ENCODE results near the gene ATP12A.

The ATP12A gene

DNA sequence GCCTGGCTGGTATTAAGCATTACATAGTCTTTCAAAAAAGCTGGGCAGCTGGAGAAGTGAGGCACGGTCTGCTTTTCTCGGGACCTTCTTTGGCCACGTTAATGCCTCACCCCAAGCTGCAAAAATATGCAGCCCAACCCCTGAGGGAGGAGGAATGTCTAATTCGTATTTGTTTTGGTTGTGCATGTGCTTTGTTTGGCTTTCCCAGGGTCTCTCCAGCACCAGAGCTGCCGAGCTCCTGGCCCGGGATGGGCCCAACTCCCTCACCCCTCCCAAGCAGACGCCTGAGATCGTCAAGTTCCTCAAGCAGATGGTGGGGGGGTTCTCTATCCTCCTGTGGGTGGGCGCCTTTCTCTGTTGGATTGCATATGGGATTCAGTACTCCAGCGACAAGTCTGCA, 7.9 kb downstream of the ATP12A start:
- Mint-ChIP-seq H3K27me3 (peaks cover 62 to 72% of the 10 kb centered on the region in 2 donors), H3K9me3 (no peaks in the 10 kb centered on the region), H3K36me3 (no peaks in the 10 kb centered on the region), H3K27ac (no peak overlapping the region), H3K4me1 (peaks cover 13 to 21% of the 10 kb centered on the region in 2 donors), H3K4me3 (no peak overlapping the region)
- no peak for ATAC-seq (replicated peaks)
- no peak for DNase-seq

GRCh38 chr13:24688950-24689349, 8.7 kb downstream of the ATP12A start:
- no peak for DNase-seq
- H3K27me3 Mint-ChIP-seq: peaks cover 70 to 80% of the 10 kb centered on the region in 2 donors
- H3K4me1 Mint-ChIP-seq: peaks cover 12 to 17% of the 10 kb centered on the region in 2 donors
- H3K9me3 Mint-ChIP-seq: no peaks in the 10 kb centered on the region
- no peak overlapping the region for H3K4me3 Mint-ChIP-seq
- ATAC-seq (replicated peaks): no peak
- no peaks in the 10 kb centered on the region for H3K36me3 Mint-ChIP-seq
- no peak overlapping the region for H3K27ac Mint-ChIP-seq

- ATAC-seq (replicated peaks): no peak
- peaks cover 3 to 5% of the 10 kb centered on the region in 2 donors for H3K4me1 Mint-ChIP-seq
- H3K36me3 Mint-ChIP-seq: no peaks in the 10 kb centered on the region
- H3K27me3 Mint-ChIP-seq: peaks cover 73 to 80% of the 10 kb centered on the region in 2 donors
- no peak for DNase-seq
- no peak overlapping the region for H3K4me3 Mint-ChIP-seq
- no peak overlapping the region for H3K27ac Mint-ChIP-seq
- no peaks in the 10 kb centered on the region for H3K9me3 Mint-ChIP-seq
Observed at GRCh38 chr13:24691381-24691780, 11.2 kb downstream of the ATP12A start.

DNA sequence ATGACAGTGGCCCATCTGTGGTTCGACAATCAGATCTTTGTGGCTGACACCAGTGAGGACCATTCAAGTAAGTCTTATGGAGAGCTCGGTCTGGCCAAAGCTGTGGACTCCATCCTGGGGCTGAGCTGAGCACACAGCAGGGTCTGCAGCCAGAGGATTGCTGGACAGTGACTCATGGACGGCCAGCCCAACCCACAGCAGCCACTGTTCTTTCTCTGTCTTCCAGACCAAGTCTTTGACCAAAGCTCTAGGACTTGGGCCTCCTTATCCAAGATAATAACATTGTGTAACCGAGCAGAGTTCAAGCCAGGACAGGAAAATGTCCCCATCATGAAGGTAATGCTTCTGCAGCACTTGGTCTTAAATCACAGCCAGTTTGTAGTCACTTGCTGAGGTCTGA, 12.4 kb downstream of the ATP12A start:
- no peak overlapping the region for H3K27ac Mint-ChIP-seq
- peaks cover 61 to 69% of the 10 kb centered on the region in 2 donors for H3K27me3 Mint-ChIP-seq
- no peak for DNase-seq

GRCh38 chr13:24693862-24694471, 13.8 kb downstream of the ATP12A start:
- H3K36me3 Mint-ChIP-seq: no peaks in the 10 kb centered on the region
- no peak overlapping the region for H3K4me3 Mint-ChIP-seq
- H3K27ac Mint-ChIP-seq: no peak overlapping the region
- DNase-seq (peak; percentile 21), ATAC-seq (replicated peaks) (peak; percentile 82 to 89)
- H3K4me1 Mint-ChIP-seq: peaks cover 3 to 5% of the 10 kb centered on the region in 2 donors
- H3K9me3 Mint-ChIP-seq: no peaks in the 10 kb centered on the region
- H3K27me3 Mint-ChIP-seq: peaks cover 52 to 65% of the 10 kb centered on the region in 2 donors

More for the DNA sequence above, 12.4 kb downstream of the ATP12A start:
- peaks cover 3 to 5% of the 10 kb centered on the region in 2 donors for H3K4me1 Mint-ChIP-seq
- no peak overlapping the region for H3K4me3 Mint-ChIP-seq
- no peaks in the 10 kb centered on the region for H3K36me3 Mint-ChIP-seq
- no peaks in the 10 kb centered on the region for H3K9me3 Mint-ChIP-seq
- no peak for ATAC-seq (replicated peaks)

DNA sequence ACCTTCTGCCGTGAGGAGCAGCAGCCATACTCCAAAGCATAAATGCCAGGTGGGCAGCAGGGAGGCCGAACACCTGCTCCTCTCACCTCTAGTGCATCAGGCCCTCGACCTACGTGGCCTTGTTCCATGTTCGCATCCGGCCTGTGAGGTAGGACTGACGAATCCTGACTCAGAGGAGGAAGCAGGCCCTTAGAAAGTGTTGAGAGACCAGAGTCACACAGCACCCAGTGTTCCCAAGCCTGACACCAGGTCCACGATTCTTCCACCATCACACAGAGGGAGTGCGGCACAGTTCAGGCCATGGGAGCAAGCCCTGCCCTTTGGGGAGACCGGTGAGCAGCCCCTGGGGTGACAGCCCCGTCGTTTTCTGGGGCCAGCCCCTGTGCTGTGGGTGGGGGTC, 14.7 kb downstream of the ATP12A start:
- ATAC-seq (replicated peaks): no peak
- peaks cover 49 to 64% of the 10 kb centered on the region in 2 donors for H3K27me3 Mint-ChIP-seq
- no peak for DNase-seq
- no peak overlapping the region for H3K4me3 Mint-ChIP-seq
- peaks cover 3 to 5% of the 10 kb centered on the region in 2 donors for H3K4me1 Mint-ChIP-seq
- H3K27ac Mint-ChIP-seq: no peak overlapping the region
- H3K9me3 Mint-ChIP-seq: no peaks in the 10 kb centered on the region
- H3K36me3 Mint-ChIP-seq: no peaks in the 10 kb centered on the region

DNA sequence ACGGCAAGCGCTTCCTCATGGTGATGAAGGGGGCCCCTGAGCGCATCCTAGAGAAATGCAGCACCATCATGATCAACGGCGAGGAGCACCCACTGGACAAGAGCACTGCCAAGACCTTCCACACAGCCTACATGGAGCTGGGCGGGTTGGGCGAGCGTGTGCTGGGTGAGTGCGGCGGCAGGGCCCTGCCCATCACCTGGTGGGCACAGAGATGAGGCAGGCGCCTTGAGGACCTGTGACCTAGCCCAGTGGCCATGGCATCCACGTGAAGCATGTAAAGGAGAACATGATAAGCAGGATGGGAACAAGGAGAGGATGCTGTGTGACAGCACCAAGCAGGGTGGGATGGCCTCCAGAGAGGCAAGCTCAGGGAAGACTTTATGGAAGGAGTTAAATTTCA, 18.5 kb downstream of the ATP12A start:
- Mint-ChIP-seq H3K36me3 (no peaks in the 10 kb centered on the region), H3K9me3 (no peaks in the 10 kb centered on the region), H3K4me1 (peaks cover 3 to 5% of the 10 kb centered on the region in 2 donors), H3K27me3 (peaks cover 33 to 34% of the 10 kb centered on the region in 2 donors), H3K27ac (no peak overlapping the region), H3K4me3 (no peak overlapping the region)
- ATAC-seq (replicated peaks): no peak
- no peak for DNase-seq

GRCh38 chr13:24699541-24699940, 19.3 kb downstream of the ATP12A start:
- H3K27me3 Mint-ChIP-seq: peaks cover 27 to 33% of the 10 kb centered on the region in 2 donors
- no peaks in the 10 kb centered on the region for H3K36me3 Mint-ChIP-seq
- no peak for ATAC-seq (replicated peaks)
- DNase-seq: no peak
- H3K4me1 Mint-ChIP-seq: no peaks in the 10 kb centered on the region
- no peak overlapping the region for H3K4me3 Mint-ChIP-seq
- H3K9me3 Mint-ChIP-seq: no peaks in the 10 kb centered on the region
- H3K27ac Mint-ChIP-seq: no peak overlapping the region

DNA sequence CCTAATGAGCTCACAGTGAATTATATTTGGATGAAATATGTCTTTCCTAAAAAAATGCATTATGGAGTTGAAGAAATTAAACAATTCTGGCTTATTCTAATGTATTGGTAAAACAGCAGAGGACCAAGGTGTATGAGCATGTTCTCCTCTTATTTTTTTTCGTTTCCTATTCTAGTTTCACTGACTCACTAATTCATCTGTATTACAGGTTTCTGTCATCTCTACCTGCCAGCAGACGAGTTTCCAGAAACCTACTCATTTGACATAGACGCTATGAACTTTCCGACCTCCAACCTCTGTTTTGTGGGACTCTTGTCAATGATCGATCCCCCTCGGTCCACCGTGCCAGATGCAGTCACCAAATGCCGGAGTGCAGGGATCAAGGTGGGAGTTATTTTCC, 20.3 kb downstream of the ATP12A start:
- Mint-ChIP-seq H3K27me3 (peaks cover 22 to 35% of the 10 kb centered on the region in 2 donors), H3K4me3 (no peak overlapping the region), H3K4me1 (no peaks in the 10 kb centered on the region), H3K9me3 (no peaks in the 10 kb centered on the region), H3K36me3 (no peaks in the 10 kb centered on the region), H3K27ac (no peak overlapping the region)
- ATAC-seq (replicated peaks) (no peak), DNase-seq (no peak)

DNA sequence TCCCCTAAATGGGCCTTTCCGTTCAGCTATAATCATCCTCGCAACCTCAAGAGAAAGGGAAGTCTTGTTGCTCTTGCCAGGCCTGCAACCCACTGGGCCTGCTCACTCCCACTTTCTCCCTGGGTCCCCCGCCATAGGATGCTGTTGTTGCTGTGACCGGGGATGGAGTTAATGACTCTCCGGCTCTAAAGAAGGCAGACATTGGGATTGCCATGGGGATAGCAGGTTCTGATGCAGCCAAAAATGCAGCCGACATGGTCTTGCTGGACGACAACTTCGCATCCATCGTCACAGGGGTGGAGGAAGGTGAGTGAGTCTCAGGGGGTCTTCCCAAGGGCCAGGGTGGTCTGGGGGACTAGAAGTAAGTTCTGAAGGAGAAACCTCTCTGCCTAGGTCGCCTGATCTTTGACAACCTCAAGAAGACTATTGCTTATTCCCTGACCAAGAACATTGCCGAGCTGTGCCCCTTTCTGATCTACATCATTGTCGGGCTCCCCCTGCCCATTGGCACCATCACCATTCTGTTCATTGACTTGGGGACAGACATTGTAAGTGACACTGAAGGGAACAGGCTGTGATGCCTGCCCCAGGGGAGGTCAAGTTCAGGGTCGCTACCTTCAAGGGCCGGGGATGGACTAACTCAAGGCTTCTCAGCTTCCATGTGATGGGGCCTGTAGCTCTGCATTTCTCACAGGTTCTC, 26.8 kb downstream of the ATP12A start:
- ATAC-seq (replicated peaks) (no peak), DNase-seq (no peak)
- H3K36me3 Mint-ChIP-seq: no peaks in the 10 kb centered on the region
- peaks cover 7 to 11% of the 10 kb centered on the region in 2 donors for H3K4me1 Mint-ChIP-seq
- H3K9me3 Mint-ChIP-seq: no peaks in the 10 kb centered on the region
- H3K27ac Mint-ChIP-seq: no peak overlapping the region
- H3K27me3 Mint-ChIP-seq: peaks cover 1 to 12% of the 10 kb centered on the region in 2 donors
- H3K4me3 Mint-ChIP-seq: no peak overlapping the region

DNA sequence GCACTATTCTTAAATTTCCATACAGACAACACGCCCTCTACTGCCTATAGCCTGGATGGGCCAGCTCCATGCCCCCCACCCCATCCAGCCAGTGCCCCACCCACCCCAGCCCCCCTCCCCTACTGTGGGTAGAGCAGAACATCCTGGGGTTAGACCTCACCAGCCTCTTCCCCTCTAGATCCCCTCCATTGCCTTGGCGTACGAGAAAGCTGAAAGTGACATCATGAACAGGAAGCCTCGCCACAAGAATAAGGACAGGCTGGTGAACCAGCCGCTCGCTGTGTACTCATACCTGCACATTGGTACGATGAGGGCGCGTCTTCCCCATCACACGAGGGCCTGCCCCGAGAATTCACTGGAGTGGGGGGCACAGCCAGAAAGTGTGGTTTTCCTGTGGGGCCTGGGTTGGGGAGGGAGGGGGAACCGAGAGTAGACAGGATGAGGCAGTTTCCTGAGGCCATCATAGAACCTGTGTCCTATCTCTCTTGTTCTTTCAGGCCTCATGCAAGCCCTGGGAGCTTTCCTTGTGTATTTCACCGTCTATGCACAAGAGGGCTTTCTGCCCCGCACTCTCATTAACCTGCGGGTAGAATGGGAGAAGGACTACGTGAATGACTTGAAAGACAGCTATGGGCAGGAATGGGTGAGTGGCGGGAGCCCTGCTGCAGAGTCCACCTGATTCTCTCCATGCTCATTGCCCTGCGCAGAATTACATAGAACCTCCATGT, 29.1 kb downstream of the ATP12A start:
- Mint-ChIP-seq H3K36me3 (no peaks in the 10 kb centered on the region), H3K27ac (no peak overlapping the region), H3K9me3 (no peaks in the 10 kb centered on the region), H3K4me3 (peak overlapping the region; percentile 16 to 29), H3K27me3 (peaks cover 10 to 17% of the 10 kb centered on the region in 2 donors), H3K4me1 (peaks cover 7 to 11% of the 10 kb centered on the region in 2 donors)
- DNase-seq: peak; percentile 23
- ATAC-seq (replicated peaks): peak; percentile 78 to 92

DNA sequence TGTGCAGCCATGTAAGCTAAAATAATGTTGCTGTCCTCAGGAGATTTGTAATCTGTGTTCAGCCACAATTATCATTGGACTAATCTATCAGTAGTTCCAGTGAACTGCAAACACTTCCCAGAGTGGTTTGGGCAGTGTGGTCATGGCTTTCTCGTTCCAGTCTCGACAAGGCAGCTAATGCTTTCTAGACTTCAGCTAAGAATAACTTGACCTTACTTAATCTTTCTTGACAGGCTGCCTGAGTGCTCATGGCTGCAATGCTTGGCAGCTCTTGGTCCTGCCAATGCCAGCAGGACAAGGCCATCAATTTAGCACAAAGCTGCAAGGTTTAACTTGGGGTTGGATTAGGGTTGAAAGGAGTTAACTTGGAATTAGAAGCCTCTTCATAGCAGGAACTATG, 32.8 kb downstream of the ATP12A start:
- Mint-ChIP-seq H3K4me3 (no peak overlapping the region), H3K9me3 (no peaks in the 10 kb centered on the region), H3K27ac (no peak overlapping the region), H3K4me1 (peaks cover 7 to 11% of the 10 kb centered on the region in 2 donors), H3K27me3 (peaks cover 15 to 25% of the 10 kb centered on the region in 2 donors), H3K36me3 (no peaks in the 10 kb centered on the region)
- no peak for ATAC-seq (replicated peaks)
- no peak for DNase-seq

DNA sequence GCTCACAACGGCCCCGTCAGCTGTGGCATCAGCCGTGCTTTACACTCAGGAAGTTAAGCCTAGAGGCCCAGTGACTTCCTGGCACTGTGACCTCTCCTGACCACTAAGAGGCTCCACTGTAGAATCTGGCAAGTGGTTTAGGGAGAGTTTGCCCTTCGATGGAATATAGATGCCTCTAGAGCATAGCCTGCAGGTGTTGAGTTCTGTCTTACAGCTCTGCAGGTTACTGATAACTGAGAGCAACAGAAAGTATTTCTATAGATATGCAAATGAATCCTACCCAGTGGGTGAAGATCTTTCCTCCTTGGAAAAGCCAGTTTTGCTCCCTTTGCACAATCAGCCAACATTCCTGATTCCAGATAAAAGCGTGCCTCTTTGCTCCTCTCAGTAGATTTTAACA, 35.8 kb downstream of the ATP12A start:
- Mint-ChIP-seq H3K9me3 (no peaks in the 10 kb centered on the region), H3K4me3 (no peak overlapping the region), H3K4me1 (no peaks in the 10 kb centered on the region), H3K36me3 (no peaks in the 10 kb centered on the region), H3K27me3 (peaks cover 24 to 30% of the 10 kb centered on the region in 2 donors), H3K27ac (no peak overlapping the region)
- DNase-seq: no peak
- no peak for ATAC-seq (replicated peaks)

- Mint-ChIP-seq H3K4me3 (no peak overlapping the region), H3K4me1 (no peaks in the 10 kb centered on the region), H3K27ac (no peak overlapping the region), H3K36me3 (no peaks in the 10 kb centered on the region), H3K9me3 (no peaks in the 10 kb centered on the region), H3K27me3 (peaks cover 29 to 30% of the 10 kb centered on the region in 2 donors)
- DNase-seq (no peak), ATAC-seq (replicated peaks) (no peak)
Observed at GRCh38 chr13:24716446-24716845, 36.2 kb downstream of the ATP12A start.

Measured in stimulated activated naive B cell treated with anti-CD40 and anti-IgM and Interleukin-4, amounts not matched to agents 10 μg/mL and 1 μg/mL and 100 μg/mL, for 72 hours (primary cell).